K562 (cell line): Measurements from ENCODE around the gene DLG3. TPM values are rescaled to one million over a fixed set of nuclear protein-coding genes. Genes with fewer than 3 reads are reported as not detected.
A peak's percentile ranks its signal among the peaks of the same experiment; 100 is the strongest.

Source experiments
- ATAC-seq: fragments of 200-7000 bp; cut with Tn5 transposase; 3 replicates; pipeline ENCODE4 v1.9.1; 2020; ENCODE audit warnings: moderate library complexity
- BruUV-seq: library from RNA; stranded (reverse); fragments of 400-500 nt; replicated peaks from 2 replicates; lab custom pipeline; 2021; lab: Mats Ljungman, UMichigan
- CTCF ChIA-PET: fragments of 300-600 bp; formaldehyde crosslinking; extraction: SDS; loops from one replicate; lab custom pipeline; 2021; ENCODE audit warnings: low intra/inter-chr PET ratio; lab: Yijun Ruan, JAX
- POLR2A ChIA-PET: fragments of 300-600, 350-650 bp; sonication (Branson Sonifier 250); formaldehyde crosslinking; extraction: SDS; loops from one replicate; lab custom pipeline; 2021; ENCODE audit warnings: antibody characterized with exemption, inconsistent platforms; lab: Yijun Ruan, JAX
- DNase-seq, 4 experiments: peaks; one replicate each; pipeline versions ENCODE4 v3.0.0 to v3.0.0-alpha.2; 2011 to 2018; ENCODE audit warnings: low spot score in 3 of 4, mixed read lengths in 3 of 4; ENCODE audit errors: extremely low read depth in 1 of 4
- FAIRE-seq: peaks from 2 replicates; lab custom pipeline; 2011; peaks lifted over from hg19 to GRCh38; lab: Jason Lieb, UNC
- H2AFZ ChIP-seq: 2 replicates; pipeline ENCODE4 v1.6.0; 2011; ENCODE audit warnings: low read depth, low read length, control low read depth, inconsistent platforms
- H3K27ac ChIP-seq: fragments of 200-600 bp; 3 replicates; pipeline ENCODE4 v1.8.0; 2011; ENCODE audit warnings: low read depth, mild to moderate bottlenecking, control low read depth, inconsistent platforms, low read length, moderate library complexity, mixed read lengths; ENCODE audit errors: extremely low read depth
- H3K27me3 ChIP-seq, 2 experiments: fragments of 300-600 bp in 1 of 2; 2 replicates in 1 of 2; 3 replicates in 1 of 2; pipeline versions ENCODE4 v1.6.0 to v1.8.0; 2011; ENCODE audit warnings: inconsistent platforms in 2 of 2, low read length in 2 of 2, mild to moderate bottlenecking in 1 of 2, mixed read lengths in 1 of 2, moderate library complexity in 1 of 2; ENCODE audit not compliant: control insufficient read depth in 2 of 2, insufficient read depth in 2 of 2
- H3K36me3 ChIP-seq: fragments of 300-600 bp; 3 replicates; pipeline ENCODE4 v1.8.0; 2011; ENCODE audit warnings: mild to moderate bottlenecking, low read length, inconsistent platforms; ENCODE audit not compliant: control insufficient read depth, insufficient read depth
- H3K4me1 ChIP-seq, 2 experiments: fragments of 200-600 bp in 1 of 2; replicated peaks in 1 of 2; 2 replicates in 1 of 2; 3 replicates in 1 of 2; pipeline versions ENCODE4 v1.5.1 to v1.8.0; 2011; ENCODE audit warnings: inconsistent platforms in 2 of 2, low read length in 2 of 2, mild to moderate bottlenecking in 1 of 2, mixed read lengths in 1 of 2, moderate library complexity in 1 of 2; ENCODE audit not compliant: control insufficient read depth in 2 of 2, insufficient read depth in 2 of 2
- H3K4me2 ChIP-seq: 2 replicates; pipeline ENCODE4 v1.6.1; 2011; ENCODE audit warnings: low read length, control low read depth, inconsistent platforms, mixed read lengths; ENCODE audit not compliant: insufficient read depth
- H3K4me3 ChIP-seq: fragments of 200-600 bp; sonication (generic), shearing (Covaris generic); 2 replicates; pipeline ENCODE4 v1.5.1; 2016; ENCODE audit warnings: control low read depth, inconsistent platforms
- H3K79me2 ChIP-seq: fragments of 200-600 bp; 3 replicates; pipeline ENCODE4 v1.8.0; 2011; ENCODE audit warnings: low read length, inconsistent platforms; ENCODE audit not compliant: control insufficient read depth, insufficient read depth
- H3K9ac ChIP-seq, 2 experiments: 2 replicates each; pipeline versions ENCODE4 v1.6.0 to v1.6.1; 2011; ENCODE audit warnings: low read depth in 2 of 2, low read length in 2 of 2, control low read depth in 1 of 2, inconsistent platforms in 1 of 2, mild to moderate bottlenecking in 1 of 2, mixed read lengths in 1 of 2; ENCODE audit not compliant: insufficient read depth in 1 of 2
- H3K9me1 ChIP-seq: one replicate; pipeline ENCODE4 v1.6.0; 2011; ENCODE audit warnings: inconsistent platforms, mild to moderate bottlenecking, low read length, moderate library complexity; ENCODE audit not compliant: control insufficient read depth, insufficient read depth
- H3K9me3 ChIP-seq: replicated peaks from 2 replicates; pipeline ENCODE4 v1.5.1; 2011; ENCODE audit warnings: low read depth, low read length, inconsistent platforms; ENCODE audit not compliant: control insufficient read depth, insufficient read depth
- H4K20me1 ChIP-seq: replicated peaks from 2 replicates; pipeline ENCODE4 v1.6.1; 2011; ENCODE audit warnings: low read length, inconsistent platforms, mixed read lengths; ENCODE audit not compliant: control insufficient read depth, insufficient read depth
- CBX1 ChIP-seq: sonication (generic); IDR thresholded peaks from 2 replicates; pipeline ENCODE4 v1.6.1; 2016; ENCODE audit warnings: antibody characterized with exemption, low read depth, mild to moderate bottlenecking
- DMBX1 ChIP-seq: fragments of 250-450 bp; sonication (Bioruptor Pico); IDR thresholded peaks from 2 replicates; pipeline ENCODE4 v1.8.0; 2022; ENCODE audit warnings: inconsistent platforms, mild to moderate bottlenecking, moderate library complexity, borderline replicate concordance
- HNRNPUL1 ChIP-seq: fragments of 200-400 bp; formaldehyde crosslinking; IDR thresholded peaks from 2 replicates; pipeline ENCODE4 v1.6.1; 2017; ENCODE audit warnings: low read length
- HOXB6 ChIP-seq: fragments of 250-450 bp; sonication (Bioruptor Pico); IDR thresholded peaks from 2 replicates; pipeline ENCODE4 v1.5.1; 2022; ENCODE audit warnings: mild to moderate bottlenecking, borderline replicate concordance
- NBN ChIP-seq: fragments of 450-650 bp; IDR thresholded peaks from 2 replicates; pipeline ENCODE4 v1.6.1; 2016; ENCODE audit warnings: low read depth, mild to moderate bottlenecking
- RFX1 ChIP-seq: fragments of 450-650 bp; IDR thresholded peaks from 2 replicates; pipeline ENCODE4 v1.6.1; 2016; ENCODE audit warnings: mild to moderate bottlenecking, moderate library complexity
- SP1 ChIP-seq: sonication (generic); formaldehyde crosslinking; IDR thresholded peaks from 2 replicates; pipeline ENCODE4 v1.8.1; 2022; ENCODE audit warnings: mild to moderate bottlenecking, missing genetic modification reagents
- TAF15 ChIP-seq: fragments of 200-400 bp; formaldehyde crosslinking; IDR thresholded peaks from 2 replicates; pipeline ENCODE4 v1.6.1; 2017; ENCODE audit warnings: mild to moderate bottlenecking, low read depth, low read length, moderate library complexity
- TAF9B ChIP-seq: fragments of 450-650 bp; IDR thresholded peaks from 2 replicates; pipeline ENCODE4 v1.6.1; 2018; ENCODE audit warnings: mild to moderate bottlenecking; ENCODE audit not compliant: partially characterized antibody
- ZNF134 ChIP-seq: fragments of 250-450 bp; sonication (Bioruptor Pico); conservative IDR thresholded peaks from 2 replicates; pipeline ENCODE4 v1.4.0; 2020
- ZNF699 ChIP-seq: fragments of 250-450 bp; sonication (Bioruptor Pico); IDR thresholded peaks from 2 replicates; pipeline ENCODE4 v1.8.0; 2021; ENCODE audit warnings: mild to moderate bottlenecking, moderate library complexity; ENCODE audit not compliant: insufficient replicate concordance
- WGBS: fragments of 100-300 bp; shearing (Covaris generic); methylation state at CpG from one replicate; pipeline ENCODE4 v1.1.6; 2016; ENCODE audit warnings: low coverage, mixed read lengths; ENCODE audit not compliant: insufficient coverage; ENCODE audit errors: missing lambda C conversion rate; 5-methylcytosine and 5-hydroxymethylcytosine counted together
- in situ Hi-C: fragments of 300-500 bp; cut with MboI; formaldehyde crosslinking; loops from 4 replicates; pipeline ENCODE4 v1.15.0; 2018; ENCODE audit warnings: inconsistent platforms, mixed read lengths
- intact Hi-C: fragments of 100-400 bp; cut with micrococcal nuclease; formaldehyde crosslinking; loops from 2 replicates; pipeline ENCODE4 v1.14.2; 2022
- polyA plus RNA-seq, 8 experiments: library from polyadenylated mRNA; depleted of rRNA in 4 of 8; stranded (reverse) in 5 of 8; unstranded in 3 of 8; fragments of >200 nt; fragmentation: Nextera tagmentation in 2 of 8; fragmentation: Illumina TruSeq in 1 of 8; extraction: Ambion mirVana in 2 of 8; extraction: Trizol in 1 of 8; gene quantifications; 2 replicates each; pipeline versions ENCODE4 v1.2.1 to v1.2.3, GENCODE V29; 2011 to 2014; ENCODE audit warnings: inconsistent platforms in 1 of 8, missing spikeins in 1 of 8
- total RNA-seq, 7 experiments: library from RNA; depleted of rRNA in 6 of 7; stranded (reverse); fragments of >200 nt in 6 of 7; fragmentation: Illumina TruSeq in 2 of 7; extraction: Trizol in 2 of 7; gene quantifications; 2 replicates each; pipeline versions ENCODE4 v1.2.1 to v1.2.3, GENCODE V29; 2011 to 2021; ENCODE audit warnings: low replicate concordance in 1 of 7
- TF ChIP-seq, protein P1 (sequence below): fragments of 250-450 bp; sonication (Bioruptor Pico); IDR thresholded peaks from 2 replicates; pipeline ENCODE4 v1.4.0; 2020
- TF ChIP-seq, protein P2 (sequence below): fragments of 450-650 bp; formaldehyde crosslinking; IDR thresholded peaks from 2 replicates; pipeline ENCODE4 v1.4.0; 2022; ENCODE audit warnings: missing genetic modification characterization

Gene DLG3
- total and polyA plus RNA-seq, 9 of the 15 experiments (the other 6 are each of a cell fraction or from before 2014, with no cell fraction given), result 3.1 to 15.7 (median 8.8) TPM

DNA sequence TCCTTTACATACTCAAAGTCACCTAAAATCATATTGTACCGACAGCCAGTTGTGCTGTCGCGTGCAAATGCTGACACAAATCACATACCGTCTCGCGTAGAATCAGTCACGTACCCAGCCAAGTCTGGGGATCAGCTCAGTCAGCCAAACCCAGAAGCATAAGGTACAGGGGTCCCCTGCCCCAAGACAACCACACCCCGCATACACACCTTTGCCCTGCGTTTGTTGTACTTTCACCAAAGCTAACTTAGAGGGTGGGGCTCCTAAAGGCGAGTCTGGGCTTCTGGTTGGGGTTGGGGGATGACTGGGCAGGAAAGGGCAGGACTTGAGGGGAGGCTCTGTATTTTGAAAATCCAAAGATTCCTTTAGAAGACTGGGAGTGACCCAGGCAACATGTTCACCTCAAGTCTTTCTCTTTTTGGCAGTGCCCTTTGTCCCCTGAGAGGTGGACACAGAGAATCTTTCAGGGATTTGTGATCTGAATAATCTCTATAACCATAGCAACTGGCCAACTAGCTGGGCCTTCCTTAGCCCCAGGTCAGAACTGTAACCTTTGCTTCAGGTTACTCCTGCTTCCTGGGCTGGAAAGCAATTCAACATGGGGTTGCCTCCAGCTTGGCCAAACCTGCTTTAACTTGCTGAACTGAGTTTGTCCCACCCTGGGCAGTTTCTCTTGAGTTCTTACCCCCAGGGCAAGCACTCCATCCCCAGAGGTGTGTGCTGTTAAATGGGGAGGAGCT lies 20.5 kb upstream of the DLG3 start:
- ATAC-seq (no peak), FAIRE-seq (no peak), DNase-seq (no peak)
- H3K9me1 ChIP-seq, result no peaks in the 10 kb centered on the region
- peaks cover 11% of the 10 kb centered on the region; the same call in 1 of the 3 replicates for H3K36me3 ChIP-seq
- H3K27ac ChIP-seq, result no peak overlapping the region
- CTCF ChIA-PET, result no interaction called here
- intact Hi-C loops (no loop called here), in situ Hi-C loops (no loop called here)
- no peak overlapping the region for H3K4me2 ChIP-seq
- H3K9ac ChIP-seq, result no peak overlapping the region; a peak in 1 of 4 replicates
- TF ChIP-seq, protein P1, sequence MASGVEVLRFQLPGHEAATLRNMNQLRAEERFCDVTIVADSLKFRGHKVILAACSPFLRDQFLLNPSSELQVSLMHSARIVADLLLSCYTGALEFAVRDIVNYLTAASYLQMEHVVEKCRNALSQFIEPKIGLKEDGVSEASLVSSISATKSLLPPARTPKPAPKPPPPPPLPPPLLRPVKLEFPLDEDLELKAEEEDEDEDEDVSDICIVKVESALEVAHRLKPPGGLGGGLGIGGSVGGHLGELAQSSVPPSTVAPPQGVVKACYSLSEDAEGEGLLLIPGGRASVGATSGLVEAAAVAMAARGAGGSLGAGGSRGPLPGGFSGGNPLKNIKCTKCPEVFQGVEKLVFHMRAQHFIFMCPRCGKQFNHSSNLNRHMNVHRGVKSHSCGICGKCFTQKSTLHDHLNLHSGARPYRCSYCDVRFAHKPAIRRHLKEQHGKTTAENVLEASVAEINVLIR (CRISPR knock-in tag), result no peak
- TF ChIP-seq RFX1, result peak; percentile 37; the same call in 1 of the 2 replicates
- H3K79me2 ChIP-seq, result no peaks in the 10 kb centered on the region
- H4K20me1 ChIP-seq, result no peaks in the 10 kb centered on the region
- POLR2A ChIA-PET, result interaction anchor here (1.1 kb wide), 1 partner anchor 10 kb away, joined by 3 read pairs; no protein-coding TSS in a partner anchor
- H3K27me3 ChIP-seq, result no peaks in the 10 kb centered on the region; a peak in 1 of 5 replicates
- H3K4me3 ChIP-seq, result no peak overlapping the region
- BruUV-seq, result no TSS peak
- H3K4me1 ChIP-seq, result no peaks in the 10 kb centered on the region; a peak in 1 of 5 replicates
- no peak overlapping the region for H2AFZ ChIP-seq
- WGBS, result 44% methylated on average over 10 of the region's 10 CpGs
- H3K9me3 ChIP-seq, result no peaks in the 10 kb centered on the region

DNA sequence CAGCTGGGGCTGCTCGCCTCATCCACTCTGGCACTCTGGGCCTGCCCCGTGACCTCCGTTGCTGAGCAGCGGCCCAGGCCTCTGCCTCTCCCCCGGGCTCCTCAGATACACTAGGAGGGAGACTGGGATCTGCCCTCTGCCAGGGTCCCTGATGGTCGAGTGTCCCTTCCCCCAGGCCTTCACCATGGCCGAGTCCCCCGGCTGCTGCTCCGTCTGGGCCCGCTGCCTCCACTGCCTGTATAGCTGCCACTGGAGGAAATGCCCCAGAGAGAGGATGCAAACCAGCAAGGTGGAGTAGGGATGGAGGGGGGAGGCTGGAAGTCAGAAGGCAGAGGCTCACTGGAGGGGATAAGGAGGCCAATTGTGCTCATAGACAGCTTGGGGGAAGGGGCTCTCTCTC lies 19.8 kb upstream of the DLG3 start:
- H4K20me1 ChIP-seq, result no peaks in the 10 kb centered on the region
- H3K9me1 ChIP-seq, result no peaks in the 10 kb centered on the region
- no peaks in the 10 kb centered on the region; a peak in 1 of 5 replicates for H3K27me3 ChIP-seq
- ATAC-seq, result no peak
- no peaks in the 10 kb centered on the region; a peak in 1 of 5 replicates for H3K4me1 ChIP-seq
- H2AFZ ChIP-seq, result no peak overlapping the region
- FAIRE-seq, result no peak
- no peak overlapping the region for H3K4me2 ChIP-seq
- no peaks in the 10 kb centered on the region for H3K79me2 ChIP-seq
- no peaks in the 10 kb centered on the region for H3K9me3 ChIP-seq
- peaks cover 7% of the 10 kb centered on the region; the same call in 1 of the 3 replicates for H3K36me3 ChIP-seq
- 0% methylated on average over 1 of the region's 10 CpGs for WGBS
- ChIA-PET POLR2A (no interaction called here), CTCF (no interaction called here)
- H3K27ac ChIP-seq, result no peak overlapping the region
- intact Hi-C loops, result no loop called here
- no peak for DNase-seq
- H3K4me3 ChIP-seq, result no peak overlapping the region
- no peak overlapping the region; a peak in 1 of 4 replicates for H3K9ac ChIP-seq
- in situ Hi-C loops, result no loop called here
- no TSS peak for BruUV-seq
- no peak for TF ChIP-seq SP1 (CRISPR knock-in tag)
- TF ChIP-seq NBN, result no peak
- TF ChIP-seq DMBX1 (CRISPR knock-in tag), result no peak
- no peak for TF ChIP-seq TAF9B
- no peak for TF ChIP-seq TAF15
- TF ChIP-seq CBX1, result no peak
- TF ChIP-seq, protein P2, sequence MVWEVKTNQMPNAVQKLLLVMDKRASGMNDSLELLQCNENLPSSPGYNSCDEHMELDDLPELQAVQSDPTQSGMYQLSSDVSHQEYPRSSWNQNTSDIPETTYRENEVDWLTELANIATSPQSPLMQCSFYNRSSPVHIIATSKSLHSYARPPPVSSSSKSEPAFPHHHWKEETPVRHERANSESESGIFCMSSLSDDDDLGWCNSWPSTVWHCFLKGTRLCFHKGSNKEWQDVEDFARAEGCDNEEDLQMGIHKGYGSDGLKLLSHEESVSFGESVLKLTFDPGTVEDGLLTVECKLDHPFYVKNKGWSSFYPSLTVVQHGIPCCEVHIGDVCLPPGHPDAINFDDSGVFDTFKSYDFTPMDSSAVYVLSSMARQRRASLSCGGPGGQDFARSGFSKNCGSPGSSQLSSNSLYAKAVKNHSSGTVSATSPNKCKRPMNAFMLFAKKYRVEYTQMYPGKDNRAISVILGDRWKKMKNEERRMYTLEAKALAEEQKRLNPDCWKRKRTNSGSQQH (CRISPR knock-in tag), result no peak
- TF ChIP-seq ZNF699 (CRISPR knock-in tag), result no peak
- TF ChIP-seq ZNF134, result no peak
- no peak for TF ChIP-seq HOXB6 (CRISPR knock-in tag)
- TF ChIP-seq HNRNPUL1, result no peak
